Measurements from ENCODE around the gene DLL3.

- TF ChIP-seq CTCF (IDR thresholded peaks at IDR 0.05 in 2 of 3, conservative IDR thresholded peaks at IDR 0.05 in 1 of 3; ENCODE audit: control insufficient read depth in 2 of 3, extremely low read depth in 1 of 3, insufficient read depth in 1 of 3, low read depth in 3 of 3, low read length in 3 of 3) (no peak), ZBTB40 (IDR thresholded peaks at IDR 0.05; ENCODE audit: borderline replicate concordance) (no peak), POLR2AphosphoS2 (IDR thresholded peaks at IDR 0.05; ENCODE audit: low read depth, low read length) (no peak), RELA (IDR thresholded peaks at IDR 0.05; ENCODE audit: borderline replicate concordance, partially characterized antibody) (no peak), SMC3 (IDR thresholded peaks at IDR 0.05; ENCODE audit: borderline replicate concordance, low read length) (no peak), POLR2A (IDR thresholded peaks at IDR 0.05; ENCODE audit: low read depth, low read length) (no peak), E2F4 (IDR thresholded peaks at IDR 0.05; ENCODE audit: low read depth, low read length) (no peak), EZH2 (IDR thresholded peaks at IDR 0.05; ENCODE audit: borderline replicate concordance, control insufficient read depth, low read depth, low read length) (no peak), POLR2AphosphoS5 (IDR thresholded peaks at IDR 0.05; ENCODE audit: low read length) (no peak), ZNF274 (IDR thresholded peaks at IDR 0.05; ENCODE audit: insufficient read depth, insufficient read length) (no peak)
Measured at GRCh38 chr19:39507715-39508364, 9.1 kb downstream of the DLL3 start.
